ENCODE results near the gene USP11. TPM values are rescaled to one million over a fixed set of nuclear protein-coding genes. Genes with fewer than 3 reads are reported as not detected.

USP11 gene
- total RNA-seq, 1 experiment from 2014 or later = 62.0 TPM

DNA sequence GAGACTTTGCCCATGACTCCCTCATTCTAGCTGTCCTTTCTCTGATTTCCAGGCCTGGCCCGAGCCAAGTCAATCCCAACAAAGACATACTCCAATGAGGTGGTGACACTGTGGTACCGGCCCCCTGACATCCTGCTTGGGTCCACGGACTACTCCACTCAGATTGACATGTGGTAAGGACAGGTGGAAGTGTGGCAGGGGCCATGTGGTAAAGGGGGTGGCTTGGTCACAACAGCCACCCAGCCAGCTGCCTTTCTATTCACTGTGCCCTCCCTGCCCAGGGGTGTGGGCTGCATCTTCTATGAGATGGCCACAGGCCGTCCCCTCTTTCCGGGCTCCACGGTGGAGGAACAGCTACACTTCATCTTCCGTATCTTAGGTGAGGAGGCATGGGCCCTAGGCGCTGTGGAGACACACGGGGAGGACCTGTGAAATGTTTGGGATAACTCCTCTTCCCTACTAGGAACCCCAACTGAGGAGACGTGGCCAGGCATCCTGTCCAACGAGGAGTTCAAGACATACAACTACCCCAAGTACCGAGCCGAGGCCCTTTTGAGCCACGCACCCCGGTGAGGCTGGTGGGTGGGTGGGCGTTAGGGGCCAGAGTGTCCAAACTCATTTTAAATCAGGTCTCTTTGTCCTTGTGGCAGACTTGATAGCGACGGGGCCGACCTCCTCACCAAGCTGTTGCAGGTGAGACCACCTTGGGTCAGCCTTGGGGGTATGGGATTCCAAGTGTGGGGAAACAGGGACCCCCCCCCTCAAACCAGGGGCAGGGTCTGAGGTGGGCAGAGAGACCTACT is 6.1 kb upstream of the USP11 start:
- Histone ChIP-seq H3K27me3 (ENCODE audit: insufficient read depth, low read length) (no peaks in the 10 kb centered on the region), H3K27ac (ENCODE audit: low read depth, low read length) (no peak overlapping the region), H3K4me3 (replicated peaks in 1 of 2; ENCODE audit: low read depth in 1 of 2, low read length in 2 of 2) (no peak overlapping the region), H3K79me2 (ENCODE audit: insufficient read depth, low read length) (peaks cover 17% of the 10 kb centered on the region), H2AFZ (ENCODE audit: low read depth, low read length, poor library complexity, severe bottlenecking) (no peak overlapping the region), H3K9me2 (ENCODE audit: insufficient read depth) (no peaks in the 10 kb centered on the region), H3K4me2 (ENCODE audit: low read length) (no peak overlapping the region), H3K4me1 (ENCODE audit: control insufficient read depth in 1 of 2, insufficient read depth in 2 of 2, low read length in 2 of 2) (peaks cover 0 to 3% of the 10 kb centered on the region in 2 experiments; a peak in 1 of 4 replicates), H3K9me3 (ENCODE audit: control insufficient read depth in 1 of 2, insufficient read depth in 1 of 2, low read depth in 1 of 2, low read length in 2 of 2) (no peaks in the 10 kb centered on the region), H3K9ac (ENCODE audit: low read length) (no peak overlapping the region), H4K20me1 (ENCODE audit: insufficient read depth) (no peaks in the 10 kb centered on the region), H3K36me3 (ENCODE audit: control insufficient read depth in 1 of 2, insufficient read depth in 2 of 2, low read length in 2 of 2) (peaks cover 14 to 23% of the 10 kb centered on the region in 2 experiments)
- TF ChIP-seq SP1 (IDR thresholded peaks at IDR 0.05; ENCODE audit: low read depth) (no peak), JUND (IDR thresholded peaks at IDR 0.05) (no peak), EZH2phosphoT487 (IDR thresholded peaks at IDR 0.05; ENCODE audit: borderline replicate concordance) (no peak), EZH2 (IDR thresholded peaks at IDR 0.05) (no peak)
- BruUV-seq (replicated peaks) = no TSS peak
- ChIA-PET CTCF (no interaction called here), RAD21 (ENCODE audit: low non-redundant PET in 1 of 2, low total read pairs in 2 of 2, uncharacterized antibody in 2 of 2, unreplicated experiment in 2 of 2) (no interaction called here), POLR2A (no interaction called here)
- intact Hi-C loops (cut with micrococcal nuclease) = no loop called here
- ATAC-seq (no peak), DNase-seq (ENCODE audit: low read depth, low spot score) (no peak)

DNA sequence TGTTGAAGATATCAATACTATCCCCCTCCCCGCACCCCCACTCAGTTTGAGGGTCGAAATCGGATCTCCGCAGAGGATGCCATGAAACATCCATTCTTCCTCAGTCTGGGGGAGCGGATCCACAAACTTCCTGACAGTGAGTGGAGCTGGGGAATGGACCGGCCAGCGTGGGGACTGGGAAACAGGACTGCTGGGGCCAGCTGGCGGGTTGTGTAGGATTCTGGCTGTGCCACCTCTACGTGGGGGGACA is 5.5 kb upstream of the USP11 start:
- no TSS peak for BruUV-seq (replicated peaks)
- Histone ChIP-seq H3K4me1 (ENCODE audit: control insufficient read depth in 1 of 2, insufficient read depth in 2 of 2, low read length in 2 of 2) (peaks cover 2 to 9% of the 10 kb centered on the region in 2 experiments; a peak in 1 of 4 replicates), H4K20me1 (ENCODE audit: insufficient read depth) (no peaks in the 10 kb centered on the region), H3K9me3 (ENCODE audit: control insufficient read depth in 1 of 2, insufficient read depth in 1 of 2, low read depth in 1 of 2, low read length in 2 of 2) (no peaks in the 10 kb centered on the region), H3K36me3 (ENCODE audit: control insufficient read depth in 1 of 2, insufficient read depth in 2 of 2, low read length in 2 of 2) (peaks cover 14 to 23% of the 10 kb centered on the region in 2 experiments), H3K27me3 (ENCODE audit: insufficient read depth, low read length) (no peaks in the 10 kb centered on the region), H3K4me3 (replicated peaks in 1 of 2; ENCODE audit: low read depth in 1 of 2, low read length in 2 of 2) (no peak overlapping the region), H3K27ac (ENCODE audit: low read depth, low read length) (no peak overlapping the region), H2AFZ (ENCODE audit: low read depth, low read length, poor library complexity, severe bottlenecking) (no peak overlapping the region), H3K79me2 (ENCODE audit: insufficient read depth, low read length) (peaks cover 12% of the 10 kb centered on the region), H3K9ac (ENCODE audit: low read length) (no peak overlapping the region), H3K4me2 (ENCODE audit: low read length) (no peak overlapping the region), H3K9me2 (ENCODE audit: insufficient read depth) (no peaks in the 10 kb centered on the region)
- ATAC-seq (no peak), DNase-seq (ENCODE audit: low read depth, low spot score) (no peak)
- TF ChIP-seq CTCF (IDR thresholded peaks at IDR 0.05 in 2 of 3, conservative IDR thresholded peaks at IDR 0.05 in 1 of 3; ENCODE audit: borderline replicate concordance in 1 of 3, insufficient read depth in 1 of 3, low read depth in 2 of 3, low read length in 2 of 3) (no peak), CEBPB (IDR thresholded peaks at IDR 0.05; ENCODE audit: low read depth) (no peak), SRF (IDR thresholded peaks at IDR 0.05; ENCODE audit: low read depth) (no peak), JUND (IDR thresholded peaks at IDR 0.05) (no peak), ELF1 (IDR thresholded peaks at IDR 0.05; ENCODE audit: borderline replicate concordance, low read depth) (no peak), FOSL1 (IDR thresholded peaks at IDR 0.05; ENCODE audit: low read depth) (no peak), EZH2phosphoT487 (IDR thresholded peaks at IDR 0.05; ENCODE audit: borderline replicate concordance) (no peak), RAD21 (IDR thresholded peaks at IDR 0.05; ENCODE audit: low read depth) (no peak), YY1 (IDR thresholded peaks at IDR 0.05; ENCODE audit: extremely low read depth, insufficient replicate concordance, low read depth, low read length) (no peak), SIN3A (IDR thresholded peaks at IDR 0.05; ENCODE audit: low read depth) (no peak), SP1 (IDR thresholded peaks at IDR 0.05; ENCODE audit: low read depth) (no peak), EGR1 (IDR thresholded peaks at IDR 0.05; ENCODE audit: low read depth) (no peak), CBX3 (IDR thresholded peaks at IDR 0.05; ENCODE audit: low read depth) (no peak)
- TF ChIP-seq, protein P1, sequence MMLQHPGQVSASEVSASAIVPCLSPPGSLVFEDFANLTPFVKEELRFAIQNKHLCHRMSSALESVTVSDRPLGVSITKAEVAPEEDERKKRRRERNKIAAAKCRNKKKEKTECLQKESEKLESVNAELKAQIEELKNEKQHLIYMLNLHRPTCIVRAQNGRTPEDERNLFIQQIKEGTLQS (IDR thresholded peaks at IDR 0.05) = no peak
- CTCF ChIA-PET = no interaction called here
- POLR2A ChIA-PET = no interaction called here
- RAD21 ChIA-PET (ENCODE audit: low non-redundant PET in 1 of 2, low total read pairs in 2 of 2, uncharacterized antibody in 2 of 2, unreplicated experiment in 2 of 2) = no interaction called here
- intact Hi-C loops (cut with micrococcal nuclease) = no loop called here
